Astrocyte of the spinal cord (primary cell): Measurements from ENCODE around the gene ABCF2.

Experiments
- DNase-seq: peaks from one replicate; pipeline ENCODE4 v3.0.0; 2011; ENCODE audit warnings: low read depth, low spot score
- H3K4me3 ChIP-seq: 2 replicates; pipeline ENCODE4 v1.5.1; 2011; ENCODE audit warnings: low read depth, mild to moderate bottlenecking, low read length, moderate library complexity
- in situ Hi-C: cut with HindIII; loops from 2 replicates; pipeline ENCODE4 v1.10.0; 2017; ENCODE audit warnings: low sequenced_read_pairs
- TF ChIP-seq, protein P1 (sequence below): IDR thresholded peaks from 2 replicates; pipeline ENCODE4 v1.5.1; 2012; ENCODE audit warnings: low read depth, mild to moderate bottlenecking, low read length, inconsistent platforms

The ABCF2 gene

DNA sequence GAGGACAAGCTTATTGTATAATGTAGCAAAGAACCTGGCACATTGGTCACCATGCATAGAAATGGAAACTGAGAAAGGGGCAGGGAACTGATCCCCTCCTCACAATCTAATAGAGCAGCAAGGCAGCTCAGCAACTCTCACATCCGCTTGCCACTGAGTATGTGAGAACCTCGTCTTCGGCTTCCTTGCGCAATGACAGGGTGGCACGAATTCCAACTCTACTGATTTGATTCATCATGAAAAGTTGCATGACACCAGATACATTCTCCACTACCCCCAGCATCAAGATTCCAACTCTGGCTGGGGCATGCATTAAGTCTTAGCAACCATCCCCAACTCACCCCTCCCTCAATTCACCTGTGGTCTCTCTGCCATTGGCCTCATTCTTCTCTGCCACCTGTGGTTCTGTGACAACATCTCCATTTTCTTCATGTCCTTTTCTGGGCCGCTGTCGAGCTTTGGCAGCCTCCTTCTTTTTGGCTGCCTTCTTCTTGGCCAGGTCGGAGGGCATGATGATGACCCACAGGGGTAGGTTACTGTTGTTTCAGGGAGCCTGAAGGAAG is 976 bp downstream of the ABCF2 start:
- DNase-seq = no peak
- peak overlapping the region; percentile 91 for H3K4me3 ChIP-seq
- in situ Hi-C loops = no loop called here
- TF ChIP-seq, protein P1, sequence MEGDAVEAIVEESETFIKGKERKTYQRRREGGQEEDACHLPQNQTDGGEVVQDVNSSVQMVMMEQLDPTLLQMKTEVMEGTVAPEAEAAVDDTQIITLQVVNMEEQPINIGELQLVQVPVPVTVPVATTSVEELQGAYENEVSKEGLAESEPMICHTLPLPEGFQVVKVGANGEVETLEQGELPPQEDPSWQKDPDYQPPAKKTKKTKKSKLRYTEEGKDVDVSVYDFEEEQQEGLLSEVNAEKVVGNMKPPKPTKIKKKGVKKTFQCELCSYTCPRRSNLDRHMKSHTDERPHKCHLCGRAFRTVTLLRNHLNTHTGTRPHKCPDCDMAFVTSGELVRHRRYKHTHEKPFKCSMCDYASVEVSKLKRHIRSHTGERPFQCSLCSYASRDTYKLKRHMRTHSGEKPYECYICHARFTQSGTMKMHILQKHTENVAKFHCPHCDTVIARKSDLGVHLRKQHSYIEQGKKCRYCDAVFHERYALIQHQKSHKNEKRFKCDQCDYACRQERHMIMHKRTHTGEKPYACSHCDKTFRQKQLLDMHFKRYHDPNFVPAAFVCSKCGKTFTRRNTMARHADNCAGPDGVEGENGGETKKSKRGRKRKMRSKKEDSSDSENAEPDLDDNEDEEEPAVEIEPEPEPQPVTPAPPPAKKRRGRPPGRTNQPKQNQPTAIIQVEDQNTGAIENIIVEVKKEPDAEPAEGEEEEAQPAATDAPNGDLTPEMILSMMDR = no peak

DNA sequence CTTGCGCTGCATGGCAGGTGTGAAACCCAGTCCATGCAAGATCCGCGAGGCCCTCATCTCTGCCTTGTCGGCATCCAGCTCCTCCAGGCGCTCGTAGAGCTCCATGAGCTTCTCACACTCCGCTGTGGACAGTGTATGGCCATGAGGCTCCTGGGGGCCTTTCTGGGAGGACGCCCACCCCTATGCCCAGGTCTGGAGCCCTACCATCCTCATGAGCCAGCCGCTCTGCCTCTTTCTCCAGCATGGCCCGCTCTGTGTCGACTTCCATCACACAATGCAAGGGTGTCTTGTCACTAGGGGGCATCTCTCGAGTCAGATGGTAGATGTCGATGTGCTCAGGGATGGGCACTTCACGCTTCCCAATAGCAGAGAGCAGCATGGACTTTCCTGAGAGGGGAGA is 3.3 kb downstream of the ABCF2 start:
- H3K4me3 ChIP-seq = no peak overlapping the region
- DNase-seq = no peak
- TF ChIP-seq, protein P1 = no peak
- in situ Hi-C loops = no loop called here

DNA sequence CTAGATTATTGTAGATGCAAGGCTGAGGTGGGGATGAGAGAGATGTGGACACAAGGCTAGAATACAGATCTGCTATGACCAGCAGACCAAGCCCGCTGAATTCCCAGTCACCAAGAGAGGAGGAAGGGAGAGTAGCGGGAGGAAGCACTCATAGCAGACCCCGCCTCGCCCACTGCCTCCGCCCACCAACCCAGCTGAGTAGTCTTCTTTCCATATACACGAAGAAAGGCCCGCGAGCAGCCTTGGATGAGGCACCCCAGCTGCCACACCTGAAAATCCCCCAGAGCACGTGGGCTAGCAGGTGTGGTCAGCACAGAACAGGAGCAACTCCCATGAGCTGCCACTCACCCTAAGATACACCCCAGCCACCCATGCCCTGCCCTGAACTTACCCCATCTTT is 8.8 kb downstream of the ABCF2 start:
- no peak for DNase-seq
- in situ Hi-C loops = no loop called here
- TF ChIP-seq, protein P1 = no peak
- no peak overlapping the region for H3K4me3 ChIP-seq

DNA sequence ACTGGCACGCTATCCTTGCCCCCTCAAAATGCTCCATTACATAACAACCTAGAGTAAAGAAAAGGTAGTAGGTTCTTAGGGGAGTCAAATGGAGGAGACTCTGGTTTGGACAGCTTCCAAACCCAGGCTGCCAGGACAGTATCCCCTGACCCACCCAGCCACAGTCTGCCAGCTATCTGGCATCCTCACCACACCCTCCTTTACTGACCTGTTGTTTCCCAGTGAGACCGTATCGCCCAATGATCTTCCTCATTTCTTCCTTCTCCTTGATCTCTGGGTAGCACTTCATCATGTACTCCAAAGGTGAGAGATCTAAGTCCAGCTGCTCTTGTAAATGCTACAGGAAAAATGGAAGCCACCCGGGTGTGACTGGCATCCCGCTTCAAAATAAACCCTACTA is 11.6 kb downstream of the ABCF2 start:
- DNase-seq = no peak
- H3K4me3 ChIP-seq = no peak overlapping the region
- in situ Hi-C loops = no loop called here
- TF ChIP-seq, protein P1 = no peak

DNA sequence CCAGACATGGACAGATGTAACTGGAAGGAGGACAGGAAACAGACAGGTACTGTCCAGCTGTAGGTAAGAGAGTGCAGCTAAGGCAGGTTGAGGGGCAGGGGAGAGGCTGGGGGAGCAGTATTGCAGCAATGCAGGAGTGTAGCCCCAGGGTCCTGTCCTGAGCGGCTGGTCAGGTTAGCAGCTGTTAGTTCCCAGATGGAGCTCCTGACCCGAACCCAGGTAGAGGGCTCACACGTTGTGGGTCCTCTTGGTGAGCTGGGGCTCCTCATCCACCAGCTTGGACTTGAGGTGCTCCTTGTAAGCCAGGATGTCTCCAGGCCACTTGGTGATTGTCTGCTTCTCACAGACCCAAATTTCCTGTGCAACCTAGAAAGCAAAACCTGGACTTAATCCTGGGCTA is 13.2 kb downstream of the ABCF2 start:
- TF ChIP-seq, protein P1 = no peak
- DNase-seq = no peak
- no peak overlapping the region for H3K4me3 ChIP-seq
- in situ Hi-C loops = no loop called here

DNA sequence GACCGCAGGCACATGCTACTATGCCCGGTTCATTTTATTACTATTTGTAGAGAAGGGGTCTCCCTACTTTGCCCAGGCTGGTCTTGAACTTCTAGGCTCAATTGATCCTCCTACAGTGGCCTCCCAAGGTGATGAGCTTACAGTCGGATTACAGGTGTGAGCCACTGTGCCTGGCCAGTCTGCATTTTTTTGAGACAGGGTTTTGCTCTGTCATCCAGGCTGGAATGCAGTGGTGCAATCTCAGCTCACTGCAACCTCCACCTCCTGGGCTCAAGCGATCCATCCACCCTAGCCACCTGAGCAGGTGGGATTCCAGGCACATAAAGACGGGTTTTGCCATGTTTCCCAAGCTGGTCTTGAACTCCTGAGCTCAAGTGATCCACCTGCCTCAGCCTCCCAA is 14.4 kb downstream of the ABCF2 start:
- in situ Hi-C loops = no loop called here
- no peak for DNase-seq
- H3K4me3 ChIP-seq = no peak overlapping the region
- TF ChIP-seq, protein P1 = no peak
